ENCODE data around the gene TUBA1A. TPM values are rescaled to one million over a fixed set of nuclear protein-coding genes. Genes with fewer than 3 reads are reported as not detected.
"Not testable (repeated sequence)": the region's sequence is repeated elsewhere in the genome, so short reads cannot be mapped to it uniquely, and the experiment has no call there.

The TUBA1A gene
- total RNA-seq, 3 donors from 2014 or later, result 23.5 to 37.0 (median 24.7) TPM

- Mint-ChIP-seq H3K4me1 (ENCODE audit: low read depth) (peaks cover 2% of the 10 kb centered on the region), H3K4me3 (no peak overlapping the region), H3K9me3 (no peaks in the 10 kb centered on the region), H3K27me3 (ENCODE audit: low read depth) (no peaks in the 10 kb centered on the region), H3K36me3 (ENCODE audit: insufficient read depth) (peaks cover 4% of the 10 kb centered on the region)
- no peak for DNase-seq
- ATAC-seq, result no peak
Measured at GRCh38 chr12:49146406-49146805, 42.5 kb downstream of the TUBA1A start.

- Mint-ChIP-seq H3K4me3 (no peak overlapping the region), H3K4me1 (ENCODE audit: low read depth) (no peaks in the 10 kb centered on the region), H3K27me3 (ENCODE audit: low read depth) (no peaks in the 10 kb centered on the region), H3K9me3 (no peaks in the 10 kb centered on the region), H3K36me3 (ENCODE audit: insufficient read depth) (peaks cover 7% of the 10 kb centered on the region)
- DNase-seq (no peak), ATAC-seq (no peak)
Measured at GRCh38 chr12:49144384-49144783, 44.5 kb downstream of the TUBA1A start.

DNA sequence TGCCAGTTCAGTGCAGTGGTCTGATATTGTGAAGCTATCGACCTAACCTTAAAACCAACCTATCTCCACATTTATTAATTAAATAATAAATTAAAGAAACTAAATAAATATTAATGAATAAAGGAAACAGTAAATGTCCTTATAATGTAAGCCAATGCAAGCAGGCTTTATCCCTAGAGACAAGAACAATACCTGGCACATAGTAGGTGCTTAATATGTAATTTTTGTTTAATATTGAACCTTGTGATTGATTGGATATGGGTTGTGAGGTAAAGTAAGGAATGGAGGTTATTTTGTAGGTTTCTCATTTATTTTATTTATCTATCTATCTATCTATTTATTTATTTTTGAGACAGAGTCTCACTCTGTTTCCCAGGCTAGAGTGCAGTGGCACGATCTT, 49.9 kb downstream of the TUBA1A start:
- DNase-seq (no peak), ATAC-seq (no peak)
- peaks cover 2% of the 10 kb centered on the region for H3K36me3 Mint-ChIP-seq (ENCODE audit: insufficient read depth)
- H3K4me3 Mint-ChIP-seq, result no peak overlapping the region
- H3K9me3 Mint-ChIP-seq, result no peaks in the 10 kb centered on the region
- no peaks in the 10 kb centered on the region for H3K27me3 Mint-ChIP-seq (ENCODE audit: low read depth)
- H3K4me1 Mint-ChIP-seq (ENCODE audit: low read depth), result no peaks in the 10 kb centered on the region

GRCh38 chr12:49138587-49138986, 50.3 kb downstream of the TUBA1A start:
- H3K9me3 Mint-ChIP-seq, result no peaks in the 10 kb centered on the region
- DNase-seq (no peak), ATAC-seq (no peak)
- peaks cover 2% of the 10 kb centered on the region for H3K36me3 Mint-ChIP-seq (ENCODE audit: insufficient read depth)
- H3K4me3 Mint-ChIP-seq, result no peak overlapping the region
- H3K4me1 Mint-ChIP-seq (ENCODE audit: low read depth), result no peaks in the 10 kb centered on the region
- no peaks in the 10 kb centered on the region for H3K27me3 Mint-ChIP-seq (ENCODE audit: low read depth)

DNA sequence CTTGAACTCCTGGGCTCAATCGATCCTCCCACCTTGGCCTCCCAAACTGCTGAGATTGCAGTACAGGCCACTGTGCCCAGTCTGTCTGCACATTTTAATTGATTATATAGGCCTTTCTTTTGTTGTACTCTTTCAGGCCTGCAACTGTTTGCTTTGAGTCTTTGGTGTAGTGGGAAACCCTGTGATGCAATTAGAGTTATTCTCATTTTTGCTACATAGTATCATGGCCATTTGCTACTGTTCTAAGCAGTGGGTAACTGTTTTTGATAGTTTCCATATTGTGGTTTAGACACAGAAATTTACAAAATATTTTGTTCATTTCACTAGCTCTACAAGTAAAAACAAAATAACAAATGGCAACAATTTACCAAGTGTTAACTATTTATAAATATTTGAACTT, 51.4 kb downstream of the TUBA1A start:
- H3K9me3 Mint-ChIP-seq, result no peaks in the 10 kb centered on the region
- no peaks in the 10 kb centered on the region for H3K27me3 Mint-ChIP-seq (ENCODE audit: low read depth)
- ATAC-seq (no peak), DNase-seq (no peak)
- no peak overlapping the region for H3K4me3 Mint-ChIP-seq
- H3K4me1 Mint-ChIP-seq (ENCODE audit: low read depth), result peaks cover 4% of the 10 kb centered on the region
- H3K36me3 Mint-ChIP-seq (ENCODE audit: insufficient read depth), result peaks cover 2% of the 10 kb centered on the region

DNA sequence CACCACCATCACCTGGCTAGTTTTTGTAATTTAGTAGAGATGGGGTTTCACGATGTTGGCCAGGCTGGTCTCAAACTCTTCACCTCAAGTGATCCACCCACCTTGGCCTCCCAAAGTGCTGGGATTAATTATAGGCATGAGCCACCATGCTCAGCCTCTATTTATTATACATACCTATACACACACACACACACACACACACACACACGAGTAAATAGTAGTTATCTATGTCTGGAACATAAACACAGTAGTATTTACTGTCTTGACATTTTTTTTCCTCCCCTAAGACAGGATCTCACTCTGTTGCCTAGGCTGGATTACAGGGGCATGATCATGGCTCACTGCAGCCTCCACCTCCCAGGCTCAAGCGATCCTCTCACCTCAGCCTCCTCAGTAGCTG, 51.9 kb downstream of the TUBA1A start:
- DNase-seq; ATAC-seq; H3K4me1 Mint-ChIP-seq (ENCODE audit: low read depth): not testable (repeated sequence)

More for the DNA sequence above, 51.9 kb downstream of the TUBA1A start:
- H3K36me3 Mint-ChIP-seq (ENCODE audit: insufficient read depth); H3K4me3 Mint-ChIP-seq; H3K9me3 Mint-ChIP-seq; H3K27me3 Mint-ChIP-seq (ENCODE audit: low read depth): not testable (repeated sequence)

Other genes with a start within 250 kb of the TUBA1A start
- gene ARF3, start 231.6 kb downstream of the TUBA1A start, total RNA-seq, result 100 to 1,000 TPM in 2 of 3 donors, 10 to 100 TPM in 1; 98.6 to 110 (median 109) TPM
- under 1 TPM; 0.13 to 0.46 (median 0.24) TPM for gene WNT10B, start 217.3 kb downstream of the TUBA1A start, total RNA-seq
- not detected for gene WNT1, start 210.8 kb downstream of the TUBA1A start, total RNA-seq
- 1 to 10 TPM in 2 of 3 donors, under 1 TPM in 1; 0.57 to 1.4 (median 1.2) TPM for gene DDN, start 189.7 kb downstream of the TUBA1A start, total RNA-seq
- gene PRKAG1, start 170.3 kb downstream of the TUBA1A start, total RNA-seq, result 10 to 100 TPM; 68.1 to 70.6 (median 68.4) TPM
- gene KMT2D, start 128.3 kb downstream of the TUBA1A start, total RNA-seq, result 100 to 1,000 TPM; 102 to 106 (median 105) TPM
- gene RHEBL1, start 119.1 kb downstream of the TUBA1A start, total RNA-seq, result 1 to 10 TPM; 4.5 to 5.2 (median 4.5) TPM
- under 1 TPM in 1 of 3 donors, not detected in 2; 0.11 TPM for gene DHH, start 94.3 kb downstream of the TUBA1A start, total RNA-seq
- 10 to 100 TPM; 27.5 to 35.5 (median 28.8) TPM for gene LMBR1L, start 78.2 kb downstream of the TUBA1A start, total RNA-seq
- 1,000 to 10,000 TPM; 2,095 to 2,519 (median 2,182) TPM for gene TUBA1B, start 57.7 kb downstream of the TUBA1A start, total RNA-seq
- gene TUBA1C, start 76.0 kb upstream of the TUBA1A start, total RNA-seq, result 100 to 1,000 TPM; 529 to 597 (median 572) TPM
- gene PRPH, start 106.1 kb upstream of the TUBA1A start, total RNA-seq, result not detected
- 10 to 100 TPM; 11.6 to 16.8 (median 13.7) TPM for gene TROAP, start 134.2 kb upstream of the TUBA1A start, total RNA-seq
- gene C1QL4, start 148.1 kb upstream of the TUBA1A start, total RNA-seq, result not detected
- under 1 TPM in 1 of 3 donors, not detected in 2; 0.11 TPM for gene DNAJC22, start 157.8 kb upstream of the TUBA1A start, total RNA-seq
- gene SPATS2, start 178.4 kb upstream of the TUBA1A start, total RNA-seq, result 1 to 10 TPM; 6.9 to 7.2 (median 7.0) TPM

Measured in activated T-cell treated with anti-CD3 and anti-CD28 coated beads, Interleukin-2, amount 50 U/mL, for 4 hours (primary cell).